Activated CD8-positive, alpha-beta memory T cell treated with anti-CD3 and anti-CD28 coated beads, Interleukin-2, amount 10 ng/mL, durations not matched to agents 7 days and 5 days (primary cell): ENCODE results near the gene ENO1. TPM values are rescaled to one million over a fixed set of nuclear protein-coding genes. Genes with fewer than 3 reads are reported as not detected.
A peak's percentile ranks its signal among the peaks of the same experiment; 100 is the strongest.

ENCODE experiments used
- ATAC-seq: fragments of 150-1000 bp; cut with Tn5 transposase; one replicate; pipeline ENCODE4 v1.10.0; 2021; ENCODE audit warnings: moderate library complexity
- CTCF ChIA-PET: fragments of 350-600 bp; sonication (Branson Sonifier 250); formaldehyde crosslinking; loops from one replicate; lab custom pipeline; 2021; ENCODE audit warnings: antibody characterized with exemption; lab: Charles Lee
- DNase-seq: peaks from one replicate; pipeline ENCODE4 v3.0.0-alpha.2; 2020
- H3K27ac Mint-ChIP-seq: one replicate; pipeline ENCODE4 v1.8.0; 2021; ENCODE audit warnings: mild to moderate bottlenecking, mixed read lengths
- H3K27me3 Mint-ChIP-seq: one replicate; pipeline ENCODE4 v1.8.0; 2021; ENCODE audit warnings: mixed read lengths
- H3K36me3 Mint-ChIP-seq: one replicate; pipeline ENCODE4 v1.8.0; 2021; ENCODE audit warnings: mild to moderate bottlenecking, mixed read lengths
- H3K4me1 Mint-ChIP-seq: one replicate; pipeline ENCODE4 v1.8.0; 2021; ENCODE audit warnings: mixed read lengths
- H3K4me3 Mint-ChIP-seq: one replicate; pipeline ENCODE4 v1.8.0; 2021; ENCODE audit warnings: mild to moderate bottlenecking, moderate library complexity, mixed read lengths
- H3K9me3 Mint-ChIP-seq: one replicate; pipeline ENCODE4 v1.8.0; 2022; ENCODE audit warnings: low read depth, mixed read lengths
- total RNA-seq, 2 experiments: library from RNA; stranded (reverse); gene quantifications; one replicate each; pipeline ENCODE4 v1.2.3, GENCODE V29; 2021

The ENO1 gene
- total RNA-seq, 2 experiments from 2014 or later: 2,070 to 2,300 TPM

DNA sequence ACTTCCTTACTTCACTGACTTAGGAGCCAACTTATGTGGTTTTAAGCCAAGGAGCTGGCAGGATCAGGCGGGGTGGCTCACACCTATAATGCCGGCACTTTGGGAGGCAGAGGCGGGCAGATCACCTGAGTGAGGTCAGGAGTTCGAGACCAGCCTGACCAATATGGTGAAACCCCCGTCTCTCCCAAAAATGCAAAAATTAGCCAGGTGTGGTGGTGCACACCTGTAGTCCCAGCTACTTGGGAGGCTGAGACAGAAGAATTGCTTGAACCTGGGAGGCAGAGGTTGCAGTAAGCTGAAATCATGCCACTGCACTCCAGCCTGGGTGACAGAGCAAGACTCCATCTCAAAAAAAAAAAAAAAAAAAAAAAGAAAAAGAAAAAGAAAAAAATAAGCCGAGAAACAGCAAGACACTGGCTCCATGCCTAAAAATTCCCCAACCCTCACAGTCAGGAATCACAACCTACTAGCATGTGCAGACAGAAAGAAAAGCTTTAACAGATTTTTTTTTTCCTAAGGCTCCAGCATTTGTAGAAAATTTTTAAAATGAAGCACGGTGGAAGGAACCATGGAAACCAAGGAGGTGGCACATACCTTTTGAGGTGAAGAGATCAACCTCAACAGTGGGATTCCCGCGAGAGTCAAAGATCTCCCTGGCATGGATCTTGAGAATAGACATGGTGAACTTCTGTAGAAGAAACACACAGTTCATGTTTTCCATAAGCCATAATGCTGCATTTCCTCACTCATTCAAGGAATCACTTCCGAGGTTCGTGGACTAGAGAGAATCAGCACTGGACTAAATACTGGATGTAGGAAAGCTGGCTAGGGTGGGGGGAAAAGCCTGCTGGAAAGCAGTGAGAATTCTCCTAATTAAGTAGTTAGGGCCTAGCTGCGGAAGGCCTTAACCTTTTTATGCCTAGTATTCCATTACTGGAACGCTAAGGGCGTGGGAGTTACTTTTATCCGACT, 4.0 kb downstream of the ENO1 start:
- H3K9me3 Mint-ChIP-seq: no peaks in the 10 kb centered on the region
- H3K4me3 Mint-ChIP-seq: peak overlapping the region; percentile 97
- peaks cover 68% of the 10 kb centered on the region for H3K4me1 Mint-ChIP-seq
- no peak for ATAC-seq
- H3K27me3 Mint-ChIP-seq: no peaks in the 10 kb centered on the region
- no peak for DNase-seq
- peaks cover 88% of the 10 kb centered on the region for H3K36me3 Mint-ChIP-seq
- CTCF ChIA-PET: interaction anchor here (1.0 to 5.0 kb wide), 4 partner anchors 10 to 130 kb away, joined by 3 to 54 read pairs (median 6); no protein-coding TSS in a partner anchor
- H3K27ac Mint-ChIP-seq: peak overlapping the region; percentile 97

DNA sequence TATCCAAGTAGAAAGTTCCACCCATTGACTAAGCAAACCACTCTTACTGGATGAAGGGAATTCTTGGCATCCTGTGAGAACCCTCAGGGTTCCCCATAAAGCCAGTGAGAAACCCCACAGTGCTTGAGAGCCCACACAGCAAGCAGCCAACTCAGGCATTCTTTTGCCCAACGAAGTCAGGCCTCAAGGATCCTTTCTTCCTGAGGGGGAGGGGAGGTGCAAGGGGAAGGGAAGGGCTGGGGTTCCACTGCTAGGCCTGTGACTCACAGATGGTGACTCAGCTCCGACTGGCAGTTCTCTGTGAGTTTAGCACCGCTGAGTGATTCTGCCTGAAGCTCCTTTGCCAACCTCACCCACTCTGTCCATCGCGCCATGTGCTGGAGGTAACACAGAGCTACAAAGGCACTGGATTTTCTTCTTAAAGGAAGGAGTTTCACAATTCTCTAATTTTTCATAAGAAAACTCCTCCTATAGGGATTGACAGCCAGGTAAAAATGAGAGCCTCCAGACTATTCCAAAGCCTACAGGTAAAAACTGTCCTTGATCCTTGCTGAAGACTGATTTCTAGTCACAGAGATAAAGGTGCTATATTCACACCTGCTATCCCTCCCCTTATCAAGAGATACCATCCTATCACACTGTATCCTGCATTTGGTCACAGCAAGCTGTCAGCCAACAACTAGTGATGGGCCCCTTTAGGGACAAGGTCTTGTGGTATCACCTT, 4.8 kb downstream of the ENO1 start:
- peaks cover 96% of the 10 kb centered on the region for H3K36me3 Mint-ChIP-seq
- no peaks in the 10 kb centered on the region for H3K9me3 Mint-ChIP-seq
- peak overlapping the region; percentile 80 for H3K27ac Mint-ChIP-seq
- peak; percentile 86 for DNase-seq
- H3K4me3 Mint-ChIP-seq: peak overlapping the region; percentile 97
- peaks cover 71% of the 10 kb centered on the region for H3K4me1 Mint-ChIP-seq
- CTCF ChIA-PET: interaction anchor here (1.0 to 5.0 kb wide), 4 partner anchors 9 to 131 kb away, joined by 3 to 54 read pairs (median 6); no protein-coding TSS in a partner anchor
- no peaks in the 10 kb centered on the region for H3K27me3 Mint-ChIP-seq
- ATAC-seq: peak; percentile 46

DNA sequence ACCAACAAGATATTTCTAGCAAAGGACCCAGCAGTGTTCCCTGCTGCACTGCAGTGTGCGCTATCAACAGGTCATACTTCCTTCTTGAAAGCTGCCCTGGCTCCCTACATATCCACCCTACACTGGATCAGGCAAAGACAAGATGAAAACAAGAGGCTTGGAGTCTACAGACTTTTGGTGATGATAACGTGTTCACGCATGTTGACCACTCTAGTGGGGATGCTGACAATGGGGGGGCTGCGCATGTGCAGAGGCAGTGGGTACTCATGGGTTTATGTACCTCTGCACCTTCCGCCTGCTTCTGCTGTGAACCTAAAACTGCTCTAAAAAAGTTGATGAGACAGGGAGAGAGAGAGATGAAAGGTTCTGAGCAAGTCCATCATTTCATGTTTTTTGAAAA, 5.5 kb downstream of the ENO1 start:
- ATAC-seq (no peak), DNase-seq (no peak)
- CTCF ChIA-PET: interaction anchor here (5.0 kb wide), 1 partner anchor 13 kb away, joined by 54 read pairs; no protein-coding TSS in a partner anchor
- H3K9me3 Mint-ChIP-seq: no peaks in the 10 kb centered on the region
- peaks cover 75% of the 10 kb centered on the region for H3K4me1 Mint-ChIP-seq
- H3K36me3 Mint-ChIP-seq: peaks cover 96% of the 10 kb centered on the region
- no peaks in the 10 kb centered on the region for H3K27me3 Mint-ChIP-seq
- H3K27ac Mint-ChIP-seq: peak overlapping the region; percentile 80
- H3K4me3 Mint-ChIP-seq: peak overlapping the region; percentile 97

DNA sequence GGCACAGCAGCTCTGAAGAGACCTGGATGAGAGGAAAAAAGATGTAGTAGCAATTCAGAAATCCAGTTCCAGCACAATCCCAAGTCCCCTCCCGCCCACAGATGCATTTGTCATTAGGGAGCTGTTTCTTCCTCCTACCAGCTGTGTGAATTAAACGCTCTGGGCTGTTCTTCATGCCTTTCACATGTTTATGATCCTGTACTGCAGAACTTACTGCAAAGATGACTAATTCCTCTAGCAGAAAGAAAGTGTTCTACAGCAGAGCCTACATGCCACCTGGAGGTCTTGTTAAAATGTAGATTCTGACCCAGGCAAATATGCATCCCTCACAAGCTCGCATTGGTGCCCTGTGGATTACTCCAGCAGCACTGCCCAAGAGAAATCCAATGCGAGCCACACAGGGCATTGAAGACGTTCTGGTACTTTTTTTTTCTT, 6.5 kb downstream of the ENO1 start:
- CTCF ChIA-PET: interaction anchor here (1.3 to 5.0 kb wide), 2 partner anchors 12 to 133 kb away, joined by 5 to 54 read pairs; no protein-coding TSS in a partner anchor
- Mint-ChIP-seq H3K27ac (peak overlapping the region; percentile 80), H3K36me3 (peaks cover 94% of the 10 kb centered on the region), H3K9me3 (no peaks in the 10 kb centered on the region), H3K27me3 (no peaks in the 10 kb centered on the region), H3K4me3 (peak overlapping the region; percentile 97), H3K4me1 (peaks cover 83% of the 10 kb centered on the region)
- ATAC-seq (no peak), DNase-seq (no peak)

DNA sequence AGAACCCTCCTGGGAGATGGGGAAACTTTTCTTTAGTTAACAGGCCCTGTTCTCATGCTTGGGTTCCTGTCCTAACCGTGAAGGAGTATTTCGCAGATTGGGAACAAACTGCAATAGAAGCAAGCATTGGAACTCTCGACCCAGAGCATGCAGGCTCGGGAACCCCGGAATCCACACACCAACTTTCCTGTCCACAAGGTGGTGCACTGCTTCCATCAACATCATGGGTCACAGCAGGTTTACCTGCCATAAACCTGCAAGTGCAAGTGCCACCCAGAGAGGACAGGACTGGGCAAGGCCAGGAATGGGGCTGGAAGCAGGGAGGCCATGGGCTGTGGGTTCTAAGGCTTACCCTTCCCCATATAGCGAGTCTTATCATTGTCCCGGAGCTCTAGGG, 6.9 kb downstream of the ENO1 start:
- H3K27me3 Mint-ChIP-seq: no peaks in the 10 kb centered on the region
- peak overlapping the region; percentile 80 for H3K27ac Mint-ChIP-seq
- ATAC-seq: no peak
- H3K9me3 Mint-ChIP-seq: no peaks in the 10 kb centered on the region
- no peak for DNase-seq
- CTCF ChIA-PET: interaction anchor here (1.3 to 5.0 kb wide), 2 partner anchors 12 to 133 kb away, joined by 5 to 54 read pairs; no protein-coding TSS in a partner anchor
- H3K4me1 Mint-ChIP-seq: peaks cover 87% of the 10 kb centered on the region
- peak overlapping the region; percentile 97 for H3K4me3 Mint-ChIP-seq
- H3K36me3 Mint-ChIP-seq: peaks cover 94% of the 10 kb centered on the region

DNA sequence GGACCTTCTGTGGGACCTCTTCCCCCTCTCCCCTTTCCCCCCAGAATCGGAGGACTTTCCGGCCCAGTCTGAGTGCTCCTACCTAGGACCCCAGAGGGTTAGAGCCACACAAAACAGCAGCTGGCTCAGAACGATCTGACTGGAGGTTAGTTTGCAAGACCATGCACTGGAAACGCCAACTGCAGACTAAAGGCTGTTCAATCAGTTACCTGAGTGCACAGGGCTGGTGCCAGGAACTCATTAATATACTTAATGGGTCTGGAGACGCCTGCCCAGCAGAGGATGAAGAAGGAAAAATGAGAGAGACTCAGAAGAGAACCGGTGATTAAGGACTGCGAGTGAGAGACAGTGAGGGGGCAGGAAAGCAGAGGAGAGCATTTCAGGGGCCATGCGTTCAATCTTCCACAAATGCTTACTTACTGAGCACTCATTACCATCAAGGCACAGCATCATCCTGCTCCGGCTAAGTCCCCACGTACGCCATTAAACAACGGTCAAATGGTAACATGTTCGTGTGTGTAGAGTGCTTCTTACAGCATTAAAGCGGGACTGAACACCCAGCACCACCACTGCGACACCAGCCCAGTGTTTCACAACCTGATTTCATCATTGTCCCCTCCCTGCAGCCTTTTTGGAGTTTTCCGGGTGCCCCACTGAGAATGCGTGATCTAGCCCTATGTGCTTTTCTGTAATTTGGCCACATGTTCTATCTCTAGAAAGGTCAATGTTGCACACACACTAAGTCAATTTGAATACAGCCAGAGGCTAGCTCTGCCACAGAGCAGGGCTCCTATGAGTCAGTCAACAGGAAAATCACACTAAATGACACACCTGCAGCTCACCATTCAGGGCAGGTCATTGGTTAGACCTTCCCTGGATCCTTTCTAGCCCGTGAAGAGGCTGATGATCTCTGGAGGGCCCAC, 7.6 kb downstream of the ENO1 start:
- ATAC-seq (no peak), DNase-seq (no peak)
- no peaks in the 10 kb centered on the region for H3K27me3 Mint-ChIP-seq
- peak overlapping the region; percentile 20 for H3K4me3 Mint-ChIP-seq
- no peaks in the 10 kb centered on the region for H3K9me3 Mint-ChIP-seq
- peaks cover 88% of the 10 kb centered on the region for H3K4me1 Mint-ChIP-seq
- peaks cover 92% of the 10 kb centered on the region for H3K36me3 Mint-ChIP-seq
- H3K27ac Mint-ChIP-seq: peak overlapping the region; percentile 80
- CTCF ChIA-PET: interaction anchor here (1.3 to 5.0 kb wide), 2 partner anchors 11 to 134 kb away, joined by 5 to 54 read pairs; no protein-coding TSS in a partner anchor

DNA sequence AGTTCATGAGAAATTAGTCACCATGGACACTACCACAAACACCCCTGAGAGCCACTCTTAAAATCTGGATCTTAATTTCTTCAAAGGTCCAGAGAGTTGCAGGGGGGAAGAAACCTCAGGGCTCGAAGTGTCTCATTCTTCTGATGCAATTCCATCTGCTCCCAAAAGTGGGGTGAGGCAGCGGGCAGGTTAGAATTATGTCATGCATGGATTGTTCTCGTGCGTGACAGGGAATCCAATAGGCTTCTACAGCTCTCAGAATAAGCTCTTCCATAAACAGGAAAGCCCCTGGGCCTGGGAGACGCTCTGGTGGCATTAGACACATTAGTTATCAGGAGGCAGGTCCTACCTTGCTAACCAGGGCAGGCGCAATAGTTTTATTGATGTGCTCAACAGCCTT, 8.4 kb downstream of the ENO1 start:
- Mint-ChIP-seq H3K4me3 (peak overlapping the region; percentile 17), H3K9me3 (no peaks in the 10 kb centered on the region), H3K4me1 (peaks cover 89% of the 10 kb centered on the region), H3K27me3 (no peaks in the 10 kb centered on the region), H3K36me3 (peaks cover 91% of the 10 kb centered on the region), H3K27ac (peak overlapping the region; percentile 33)
- CTCF ChIA-PET: interaction anchor here (1.0 kb wide), 1 partner anchor 10 kb away, joined by 4 read pairs; no protein-coding TSS in a partner anchor
- ATAC-seq (no peak), DNase-seq (no peak)

DNA sequence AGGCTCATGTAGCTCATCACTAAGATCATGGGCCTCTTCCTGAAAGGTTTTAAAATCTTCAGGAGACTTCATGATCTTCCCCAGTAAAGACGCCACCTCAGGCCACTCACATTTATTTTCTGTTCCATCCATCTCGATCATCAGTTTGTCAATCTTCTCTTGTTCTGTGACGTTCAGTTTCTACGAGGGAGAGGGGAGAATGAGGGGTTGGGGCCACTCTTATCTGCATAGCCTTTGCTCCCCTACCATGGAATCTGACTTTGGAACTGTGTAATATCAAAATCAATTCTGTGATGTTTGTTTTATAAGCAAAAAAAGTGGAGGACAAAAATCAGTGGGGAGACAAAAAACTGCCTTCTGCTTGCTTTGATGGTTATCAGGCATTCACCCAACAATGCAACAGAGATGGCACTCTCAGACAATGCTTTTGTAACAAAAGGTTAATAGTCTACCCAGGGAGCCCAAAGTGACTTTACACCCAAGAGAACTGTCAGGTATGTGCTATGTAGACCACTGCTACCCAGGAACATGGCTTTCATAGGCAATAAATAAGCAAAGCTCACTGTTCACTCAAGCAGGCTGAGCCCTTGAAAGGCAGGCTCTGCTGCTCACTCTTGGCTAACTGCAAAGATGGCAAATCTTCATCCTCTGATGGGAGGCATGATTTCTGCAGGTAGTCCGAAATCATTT, 10.5 kb downstream of the ENO1 start:
- Mint-ChIP-seq H3K9me3 (no peaks in the 10 kb centered on the region), H3K4me1 (peaks cover 89% of the 10 kb centered on the region), H3K4me3 (no peak overlapping the region), H3K36me3 (peaks cover 92% of the 10 kb centered on the region), H3K27me3 (no peaks in the 10 kb centered on the region), H3K27ac (peak overlapping the region; percentile 56)
- ATAC-seq (no peak), DNase-seq (no peak)
- CTCF ChIA-PET: interaction anchor here (1.0 to 3.3 kb wide), 5 partner anchors 9 to 137 kb away, joined by 3 to 15 read pairs (median 5); partner anchors contain the start of gene ENO1

DNA sequence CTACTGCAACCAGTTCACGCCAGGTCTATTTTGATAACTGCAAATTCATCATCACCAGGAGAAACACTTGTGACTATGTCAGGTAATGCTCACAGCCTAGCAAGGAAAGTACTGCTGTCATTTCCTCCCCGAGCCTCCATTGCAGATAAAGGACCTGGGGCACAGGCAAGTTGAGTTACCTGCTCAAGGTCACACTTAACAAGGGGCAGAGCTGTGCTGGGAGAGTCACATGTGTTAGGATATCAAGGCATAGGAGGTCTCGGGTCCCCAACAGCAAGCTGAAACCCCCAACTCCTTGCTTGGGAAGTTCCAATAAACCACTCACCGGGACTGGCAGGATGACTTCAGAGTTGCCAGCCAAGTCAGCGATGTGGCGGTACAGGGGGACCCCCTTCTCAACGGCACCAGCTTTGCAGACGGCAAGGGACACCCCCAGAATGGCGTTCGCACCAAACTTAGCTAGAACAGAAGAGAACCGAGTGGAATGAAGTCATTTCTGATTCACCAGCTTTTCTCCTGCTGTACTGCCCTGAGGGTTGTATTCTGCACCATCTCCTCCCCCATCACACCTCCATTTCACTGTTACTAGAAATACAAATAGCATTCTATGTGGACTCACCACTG, 11.6 kb downstream of the ENO1 start:
- Mint-ChIP-seq H3K4me3 (no peak overlapping the region), H3K27me3 (no peaks in the 10 kb centered on the region), H3K27ac (peak overlapping the region; percentile 60), H3K4me1 (peaks cover 89% of the 10 kb centered on the region), H3K9me3 (no peaks in the 10 kb centered on the region), H3K36me3 (peaks cover 92% of the 10 kb centered on the region)
- ATAC-seq: no peak
- DNase-seq: no peak
- CTCF ChIA-PET: interaction anchor here (1.0 to 3.3 kb wide), 6 partner anchors 8 to 138 kb away, joined by 3 to 15 read pairs (median 4); partner anchors contain the start of gene ENO1

DNA sequence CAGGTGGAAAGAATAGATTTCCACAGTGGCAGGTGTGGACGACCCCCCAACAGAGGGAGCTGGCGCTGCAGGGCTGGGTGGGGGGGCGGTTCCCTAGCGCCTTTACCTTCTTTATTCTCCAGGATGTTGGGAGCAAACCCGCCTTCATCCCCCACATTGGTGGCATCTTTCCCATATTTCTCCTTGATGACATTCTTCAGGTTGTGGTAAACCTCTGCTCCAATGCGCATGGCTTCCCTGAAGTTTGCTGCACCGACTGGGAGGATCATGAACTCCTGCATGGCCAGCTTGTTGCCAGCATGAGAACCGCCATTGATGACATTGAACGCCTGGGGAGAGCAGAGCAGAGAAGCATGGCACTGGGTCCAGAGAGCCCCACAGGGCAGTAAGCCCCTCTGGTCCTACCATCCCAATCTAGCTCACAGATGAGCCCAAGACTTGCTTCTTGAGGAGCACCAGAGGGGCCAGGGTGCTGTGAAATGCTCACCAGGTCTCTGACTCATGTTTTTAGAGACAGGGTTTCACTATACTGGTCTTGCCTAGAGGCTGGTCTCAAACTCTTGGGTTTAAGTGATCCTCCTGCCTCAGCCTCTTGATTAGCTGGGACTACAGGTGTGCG, 12.2 kb downstream of the ENO1 start:
- no peak for DNase-seq
- no peak for ATAC-seq
- CTCF ChIA-PET: interaction anchor here (1.0 to 3.3 kb wide), 6 partner anchors 12 to 139 kb away, joined by 3 to 15 read pairs (median 6); partner anchors contain the start of gene ENO1
- Mint-ChIP-seq H3K27me3 (no peaks in the 10 kb centered on the region), H3K9me3 (no peaks in the 10 kb centered on the region), H3K36me3 (peaks cover 90% of the 10 kb centered on the region), H3K4me1 (peaks cover 87% of the 10 kb centered on the region), H3K27ac (peak overlapping the region; percentile 60), H3K4me3 (no peak overlapping the region)
